Breast epithelium (tissue), 3 donors: ENCODE data around the gene GFRA4.

Experiments used
- CTCF ChIP-seq, 3 donors: fragments of 450-650 bp; IDR thresholded peaks; one replicate each; pipeline ENCODE4 v1.5.1; 2016 to 2017; ENCODE audit warnings: antibody characterized with exemption in 3 of 3, mild to moderate bottlenecking in 3 of 3, moderate library complexity in 3 of 3
- POLR2A ChIP-seq: fragments of 450-650 bp; IDR thresholded peaks from one replicate; pipeline ENCODE4 v1.6.1; 2016; ENCODE audit warnings: antibody characterized with exemption, mild to moderate bottlenecking, moderate library complexity

- TF ChIP-seq POLR2A (no peak), CTCF (IDR thresholded peaks at IDR 0.05) (no peak)
Observed at GRCh38 chr20:3630429-3630828, 32.8 kb downstream of the GFRA4 start.
